ENCODE data around the gene WNT1.

Gene WNT1

DNA sequence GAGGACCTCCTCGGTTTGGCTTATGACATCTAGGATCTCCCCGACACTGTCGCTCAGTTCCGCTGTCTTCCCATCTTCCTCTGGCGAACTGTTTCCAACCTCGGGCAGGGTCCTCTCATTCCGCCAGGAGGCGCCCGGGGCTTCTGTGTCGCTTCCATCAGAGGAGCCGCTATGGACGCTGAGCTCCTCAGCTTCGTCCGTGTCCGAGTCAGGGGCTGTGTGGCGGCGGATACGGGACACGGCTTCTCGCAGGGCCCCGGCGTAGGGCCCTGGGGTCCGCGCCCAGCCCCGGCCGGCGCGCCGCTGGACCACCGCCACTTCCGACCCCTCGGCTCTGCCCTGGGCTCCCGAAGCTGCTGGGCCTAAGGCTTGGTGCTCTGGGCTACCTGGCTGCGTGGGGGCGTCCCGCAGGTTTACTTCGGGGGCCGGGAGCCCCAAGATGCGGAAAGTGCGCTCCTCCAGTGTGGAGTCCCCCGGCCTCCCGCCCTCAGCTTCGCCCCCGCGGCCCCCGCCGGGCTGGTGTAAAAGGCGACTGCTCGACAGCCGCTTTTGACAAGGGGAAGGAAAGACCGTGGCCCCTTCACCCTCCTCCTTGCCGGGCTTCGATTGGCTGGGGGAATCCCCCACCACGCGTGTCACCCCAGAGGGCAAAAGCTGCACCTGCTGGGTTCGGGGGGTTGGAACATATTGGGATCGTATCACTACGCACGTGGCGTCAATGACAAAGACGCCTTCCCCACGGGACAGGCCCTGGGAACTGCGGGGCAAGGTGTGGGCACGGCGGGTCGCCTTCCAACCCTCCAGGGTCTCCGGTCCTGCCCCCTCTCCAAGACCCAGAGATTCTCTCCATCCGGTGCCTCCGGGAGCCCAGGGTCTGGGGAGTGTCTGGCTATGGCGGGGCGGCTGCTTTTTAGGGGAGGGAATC is 18.9 kb downstream of the WNT1 start:
- Mint-ChIP-seq H3K4me1 (peaks cover 29% of the 10 kb centered on the region), H3K27me3 (peaks cover 24% of the 10 kb centered on the region), H3K36me3 (peaks cover 8% of the 10 kb centered on the region), H3K27ac (peak overlapping the region; percentile 89), H3K4me3 (peak overlapping the region; percentile 76), H3K9me3 (no peaks in the 10 kb centered on the region)
- DNase-seq (ENCODE audit: low spot score in 2 of 2) (peak; percentile 77 to 78), ATAC-seq (ENCODE audit: low read depth) (peak; percentile 81)

DNA sequence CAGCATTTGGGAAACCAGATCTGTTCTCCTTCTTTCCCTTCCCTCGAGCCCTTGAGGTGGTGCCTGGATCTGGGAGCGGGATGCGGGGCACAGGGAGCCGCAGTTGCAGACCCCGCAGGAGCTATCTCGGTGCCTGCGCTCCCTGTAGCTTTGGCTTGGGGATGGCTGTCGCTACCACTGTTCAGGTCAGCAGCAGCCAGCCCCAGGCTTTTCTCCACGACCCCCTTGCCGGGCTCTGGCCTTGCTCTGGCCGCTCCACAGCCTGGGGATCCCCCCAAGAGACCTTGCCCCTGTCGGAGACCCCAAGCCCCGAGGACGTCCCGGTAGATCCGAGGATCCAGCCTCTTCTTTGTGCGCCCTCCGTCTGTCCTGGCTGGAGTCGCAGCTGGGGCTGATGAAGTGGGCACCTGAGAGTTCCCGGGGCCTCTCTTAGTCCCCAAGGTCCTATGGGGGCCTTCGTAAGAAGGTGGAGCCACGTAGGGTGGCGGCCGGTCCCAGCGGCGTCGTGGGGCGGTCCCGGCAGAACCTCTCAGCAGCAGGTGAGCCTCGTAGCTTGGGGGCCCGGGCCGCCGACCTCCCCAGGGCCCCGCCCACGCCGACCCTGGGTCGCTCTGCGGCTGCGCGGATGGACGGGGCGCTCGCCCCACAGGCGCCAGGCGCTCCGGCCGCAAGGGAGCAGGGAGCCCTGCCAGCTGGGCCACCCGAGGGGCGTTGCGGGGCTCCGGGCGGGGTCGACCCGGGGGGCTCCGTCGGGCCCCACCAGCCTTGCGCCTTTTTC is 19.8 kb downstream of the WNT1 start:
- Mint-ChIP-seq H3K9me3 (no peaks in the 10 kb centered on the region), H3K27me3 (peaks cover 24% of the 10 kb centered on the region), H3K36me3 (peaks cover 15% of the 10 kb centered on the region), H3K27ac (peak overlapping the region; percentile 89), H3K4me3 (peak overlapping the region; percentile 76), H3K4me1 (peaks cover 29% of the 10 kb centered on the region)
- ATAC-seq (ENCODE audit: low read depth) (peak; percentile 34), DNase-seq (ENCODE audit: low spot score in 2 of 2) (peak; percentile 46 to 52)

DNA sequence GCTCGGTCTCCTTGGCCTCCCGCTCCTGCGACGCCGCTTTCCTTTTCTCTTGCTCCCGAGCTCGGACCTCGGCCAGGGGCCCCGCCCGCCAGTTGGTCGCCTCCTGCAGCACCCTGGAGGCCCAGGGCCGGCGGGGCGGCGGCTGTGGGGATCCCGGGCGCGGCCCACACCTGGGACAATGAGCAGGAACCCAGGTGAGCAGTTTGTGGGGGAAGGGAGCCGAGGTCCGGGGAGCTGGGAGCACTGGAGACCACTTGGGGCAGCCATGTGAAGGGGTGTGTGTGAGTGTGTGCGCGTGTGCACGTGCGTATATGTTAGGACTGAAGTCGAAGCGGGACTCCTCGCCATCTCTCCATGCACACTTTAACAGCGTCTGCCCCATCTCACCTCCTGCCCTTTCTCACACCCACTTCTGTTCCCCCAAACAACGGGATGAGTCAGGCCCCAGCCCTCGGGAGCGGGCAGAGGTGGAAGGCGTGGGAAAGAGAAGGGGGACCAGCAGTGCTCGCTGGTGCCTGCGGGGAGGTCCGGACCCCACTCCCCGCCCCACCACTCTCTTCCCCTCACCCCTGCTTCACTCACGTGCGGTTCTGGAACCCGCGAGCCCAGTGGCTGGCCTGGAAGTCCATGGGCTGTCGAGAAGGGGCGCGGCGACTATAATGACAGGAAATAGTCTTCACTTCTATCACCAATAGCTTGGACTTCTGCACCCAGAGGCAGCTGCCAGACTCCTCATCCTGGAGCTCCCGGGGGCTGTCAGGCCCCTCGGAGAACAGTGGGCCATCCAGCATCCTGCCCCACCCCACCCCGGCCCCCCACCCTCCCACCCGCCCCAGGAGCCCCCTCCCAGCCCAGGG is 20.6 kb downstream of the WNT1 start:
- Mint-ChIP-seq H3K4me1 (peaks cover 29% of the 10 kb centered on the region), H3K4me3 (peak overlapping the region; percentile 77), H3K27ac (no peak overlapping the region), H3K27me3 (peaks cover 21% of the 10 kb centered on the region), H3K36me3 (peaks cover 22% of the 10 kb centered on the region), H3K9me3 (no peaks in the 10 kb centered on the region)
- ATAC-seq (ENCODE audit: low read depth) = peak; percentile 8
- DNase-seq (ENCODE audit: low spot score in 2 of 2) = peak in 1 of 2 donors; percentile 47

DNA sequence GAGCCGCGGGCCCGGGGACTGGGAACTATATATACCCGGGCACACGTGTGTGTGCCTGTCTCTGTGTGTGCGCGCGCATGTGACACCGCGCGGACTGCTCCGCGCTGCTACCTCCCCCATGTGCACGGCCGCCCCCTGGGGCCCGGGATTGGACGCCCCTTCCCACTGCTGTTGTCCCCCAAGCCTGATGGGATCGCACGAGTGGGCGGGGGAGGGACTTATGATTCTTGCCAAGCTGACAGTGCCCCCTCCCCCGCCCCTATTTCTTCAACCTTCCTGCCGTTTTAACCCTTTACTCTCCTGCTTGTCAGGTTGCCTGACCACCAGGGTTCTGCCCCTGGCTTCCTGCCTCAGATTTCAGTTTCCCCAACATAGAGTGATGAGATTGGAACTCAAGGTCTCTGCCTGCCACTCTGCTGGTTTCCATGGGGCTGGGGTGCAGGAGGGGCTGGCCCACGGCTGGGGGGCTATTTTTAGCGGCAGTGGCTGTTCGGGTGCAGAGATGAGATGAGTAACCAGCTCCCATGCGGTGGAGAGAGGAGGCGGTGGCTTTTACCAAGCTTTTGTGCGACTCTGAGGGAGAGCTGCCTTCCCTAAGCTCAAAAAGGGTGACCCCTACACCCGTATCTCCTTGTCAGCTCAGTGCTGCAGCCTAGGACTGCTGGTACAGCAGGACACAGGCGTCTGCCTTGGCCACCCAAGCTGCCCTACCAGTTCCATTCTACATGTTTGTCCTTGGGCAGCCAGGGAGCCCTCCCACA is 21.4 kb downstream of the WNT1 start, which contains the start of gene DDN:
DDN (minus strand) TSS at position 5 of the 761 bp plus-strand sequence. CDS start 88 bp downstream, outside the sequence.
- H3K36me3 Mint-ChIP-seq = peaks cover 26% of the 10 kb centered on the region
- no peak within 1 kb of the TSS for H3K27ac Mint-ChIP-seq
- DNase-seq (ENCODE audit: low spot score in 2 of 2) (peak; percentile 43 to 56), ATAC-seq (ENCODE audit: low read depth) (peak; percentile 43)
- H3K27me3 Mint-ChIP-seq = peaks cover 17% of the 10 kb centered on the region
- H3K4me1 Mint-ChIP-seq = peaks cover 29% of the 10 kb centered on the region
- no peaks in the 10 kb centered on the region for H3K9me3 Mint-ChIP-seq
- H3K4me3 Mint-ChIP-seq = peak within 1 kb of the TSS; percentile 78

DNA sequence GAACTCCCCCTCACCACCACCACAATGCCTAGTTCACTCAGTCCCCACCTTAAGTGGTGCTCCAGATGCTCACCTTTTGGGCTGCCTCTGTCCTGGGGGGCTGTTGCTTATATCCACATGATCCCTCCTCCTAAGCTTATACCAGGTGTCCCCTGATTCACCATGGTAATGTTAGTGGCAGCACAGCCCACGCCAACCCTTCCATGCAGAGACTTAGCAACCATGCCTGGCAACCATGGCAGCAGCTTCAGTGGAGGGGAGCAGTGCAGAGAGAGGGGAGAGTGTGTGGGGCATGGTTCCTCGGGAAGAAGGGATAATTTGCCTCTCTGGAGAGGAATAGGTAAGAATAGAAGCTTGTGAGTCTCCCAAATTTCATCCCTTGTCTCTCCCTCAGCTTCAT is 22.2 kb downstream of the WNT1 start:
- H3K27me3 Mint-ChIP-seq = peaks cover 13% of the 10 kb centered on the region
- DNase-seq (ENCODE audit: low spot score in 2 of 2) = no peak
- H3K36me3 Mint-ChIP-seq = peaks cover 34% of the 10 kb centered on the region
- H3K27ac Mint-ChIP-seq = no peak overlapping the region
- H3K4me3 Mint-ChIP-seq = no peak overlapping the region
- ATAC-seq (ENCODE audit: low read depth) = no peak
- peaks cover 24% of the 10 kb centered on the region for H3K4me1 Mint-ChIP-seq
- H3K9me3 Mint-ChIP-seq = no peaks in the 10 kb centered on the region

DNA sequence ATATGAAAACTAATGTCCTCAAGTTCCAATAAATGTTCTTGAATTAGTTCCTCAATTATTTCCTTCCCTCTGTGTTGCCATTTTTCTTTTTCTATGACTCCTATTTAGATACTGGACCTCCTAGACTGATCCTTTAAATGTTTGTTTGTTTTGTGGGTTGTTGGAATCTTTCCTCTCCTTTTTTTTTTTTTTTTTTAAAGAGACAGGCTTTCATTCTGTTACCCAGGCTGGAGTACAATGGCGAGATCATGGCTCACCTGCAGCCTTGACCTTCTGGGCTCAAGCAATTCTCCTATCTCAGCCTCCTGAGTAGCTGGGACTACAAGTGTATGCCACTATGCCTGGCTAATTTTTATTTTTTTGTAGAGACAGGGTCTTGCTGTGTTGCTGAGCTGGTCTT is 30.8 kb downstream of the WNT1 start:
- ATAC-seq (ENCODE audit: low read depth) (no peak), DNase-seq (ENCODE audit: low spot score in 2 of 2) (no peak)
- no peaks in the 10 kb centered on the region for H3K27me3 Mint-ChIP-seq
- H3K9me3 Mint-ChIP-seq = no peaks in the 10 kb centered on the region
- H3K27ac Mint-ChIP-seq = no peak overlapping the region
- peaks cover 39% of the 10 kb centered on the region for H3K36me3 Mint-ChIP-seq
- H3K4me1 Mint-ChIP-seq = no peaks in the 10 kb centered on the region
- no peak overlapping the region for H3K4me3 Mint-ChIP-seq

DNA sequence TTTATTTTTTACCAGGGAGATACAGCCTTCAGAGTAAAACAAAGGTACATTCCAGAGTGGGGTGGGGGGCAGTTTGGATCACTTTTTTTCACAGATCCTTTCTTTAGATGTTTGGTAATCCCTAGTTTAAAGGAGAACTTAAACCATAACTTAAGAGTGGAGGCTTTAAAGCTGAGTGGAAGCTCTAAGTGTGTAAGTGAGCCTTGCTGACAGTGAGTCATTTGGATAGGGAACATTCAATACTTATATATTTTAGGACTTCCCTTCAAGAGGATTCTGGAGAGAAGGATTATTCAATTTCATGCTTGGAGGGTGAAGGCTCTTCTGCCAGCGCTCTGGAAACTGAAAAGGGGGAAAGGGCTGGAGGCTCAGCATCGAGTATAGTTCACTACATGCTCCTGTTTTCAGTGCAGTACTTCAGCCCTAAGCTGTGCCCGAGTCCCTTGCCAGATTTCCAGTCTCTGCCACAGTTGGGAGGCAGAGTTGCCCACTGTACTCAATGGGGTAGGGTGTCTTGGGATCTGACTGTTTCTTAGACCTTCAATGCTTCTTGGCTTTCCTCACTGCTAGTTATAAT is 32.1 kb downstream of the WNT1 start:
- H3K4me1 Mint-ChIP-seq = peaks cover under 1% of the 10 kb centered on the region

DNA sequence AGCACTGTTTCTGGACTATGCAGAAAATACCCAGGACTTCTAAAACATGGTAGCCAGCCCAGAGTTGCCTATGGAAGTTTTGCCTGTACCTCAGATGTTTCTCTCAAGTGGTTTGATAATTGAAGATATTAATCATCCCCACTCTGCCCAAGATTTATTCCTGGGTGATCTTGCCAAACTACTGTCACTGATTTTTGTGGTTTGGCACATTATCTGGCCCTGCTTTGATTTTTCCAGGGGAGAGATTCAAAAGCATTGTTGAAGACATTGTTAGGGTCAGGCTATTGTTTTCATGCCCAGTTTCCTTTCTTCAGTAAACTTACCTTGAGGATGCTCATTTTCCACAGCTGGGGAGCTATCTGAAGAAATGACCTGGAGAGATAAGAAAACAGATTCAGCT is 34.6 kb downstream of the WNT1 start:
- peaks cover 28% of the 10 kb centered on the region for H3K36me3 Mint-ChIP-seq
- H3K4me1 Mint-ChIP-seq = peaks cover 12% of the 10 kb centered on the region
- H3K4me3 Mint-ChIP-seq = no peak overlapping the region
- H3K9me3 Mint-ChIP-seq = no peaks in the 10 kb centered on the region
- no peak overlapping the region for H3K27ac Mint-ChIP-seq
- no peaks in the 10 kb centered on the region for H3K27me3 Mint-ChIP-seq
- DNase-seq (ENCODE audit: low spot score in 2 of 2) (no peak), ATAC-seq (ENCODE audit: low read depth) (no peak)

More for the DNA sequence above, 32.1 kb downstream of the WNT1 start:
- DNase-seq (ENCODE audit: low spot score in 2 of 2) = no peak
- Mint-ChIP-seq H3K36me3 (peaks cover 29% of the 10 kb centered on the region), H3K4me3 (no peak overlapping the region), H3K27me3 (no peaks in the 10 kb centered on the region), H3K27ac (no peak overlapping the region), H3K9me3 (no peaks in the 10 kb centered on the region)
- no peak for ATAC-seq (ENCODE audit: low read depth)

DNA sequence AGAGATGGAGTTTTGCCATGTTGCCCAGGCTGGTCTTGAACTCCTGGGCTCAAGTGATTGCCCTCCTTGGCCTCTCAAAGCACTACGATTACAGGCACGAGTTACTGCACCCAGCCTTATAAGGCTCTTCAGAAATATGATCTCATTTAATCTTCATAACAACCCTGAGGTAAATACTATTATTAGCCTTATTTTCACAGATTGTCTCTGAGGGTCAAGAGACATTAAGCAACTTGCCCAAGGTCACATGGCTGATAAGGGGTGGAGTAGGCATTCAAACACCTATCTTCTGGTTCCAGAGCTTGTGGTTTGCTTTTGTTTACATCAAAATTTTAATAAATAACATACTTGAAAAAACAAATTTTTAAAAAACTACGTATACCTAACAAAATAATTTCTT is 35.3 kb downstream of the WNT1 start:
- no peaks in the 10 kb centered on the region for H3K9me3 Mint-ChIP-seq
- no peak overlapping the region for H3K4me3 Mint-ChIP-seq
- ATAC-seq (ENCODE audit: low read depth) = no peak
- no peak for DNase-seq (ENCODE audit: low spot score in 2 of 2)
- H3K27ac Mint-ChIP-seq = no peak overlapping the region
- peaks cover 15% of the 10 kb centered on the region for H3K4me1 Mint-ChIP-seq
- peaks cover 27% of the 10 kb centered on the region for H3K36me3 Mint-ChIP-seq
- no peaks in the 10 kb centered on the region for H3K27me3 Mint-ChIP-seq

DNA sequence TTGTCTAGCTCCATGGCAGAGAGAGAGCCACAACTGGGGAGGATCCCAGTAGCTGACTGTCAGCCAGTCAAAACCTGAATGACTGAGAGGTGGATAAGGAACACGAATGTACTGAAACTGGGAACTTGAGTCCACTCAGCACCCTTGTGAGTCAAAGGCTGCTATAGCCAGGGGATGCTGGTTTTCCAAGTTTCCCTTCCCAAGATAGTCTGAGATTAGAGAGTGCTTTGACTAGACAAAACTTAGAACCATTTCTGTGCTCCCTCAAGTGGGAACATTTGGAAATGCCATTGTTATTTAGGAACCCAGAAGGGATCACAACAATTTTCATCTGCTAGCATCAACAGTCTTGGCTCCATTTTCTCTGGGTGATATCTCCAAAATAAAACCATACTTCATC is 36.4 kb downstream of the WNT1 start:
- ATAC-seq (ENCODE audit: low read depth) (no peak), DNase-seq (ENCODE audit: low spot score in 2 of 2) (no peak)
- Mint-ChIP-seq H3K9me3 (no peaks in the 10 kb centered on the region), H3K36me3 (peaks cover 22% of the 10 kb centered on the region), H3K4me3 (no peak overlapping the region), H3K27me3 (no peaks in the 10 kb centered on the region), H3K27ac (no peak overlapping the region), H3K4me1 (peaks cover 19% of the 10 kb centered on the region)

DNA sequence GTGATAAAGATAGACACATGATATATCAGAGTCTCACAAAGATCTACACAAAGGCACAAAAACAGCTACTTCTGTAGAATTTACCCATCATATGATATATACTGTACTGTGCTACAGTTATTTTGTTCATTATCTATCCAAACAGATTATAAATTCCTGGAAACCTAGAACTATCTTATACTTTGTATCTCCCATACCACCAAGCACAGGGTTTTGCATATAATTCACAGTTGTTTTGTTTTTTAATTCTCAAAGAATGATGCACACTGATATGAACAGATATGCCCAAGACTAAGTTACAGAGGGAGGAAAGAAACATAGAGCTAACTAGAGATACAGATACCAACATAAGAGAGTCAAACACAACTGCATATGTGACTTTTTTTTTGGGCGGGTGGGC is 37.1 kb downstream of the WNT1 start:
- no peak overlapping the region for H3K4me3 Mint-ChIP-seq
- no peaks in the 10 kb centered on the region for H3K27me3 Mint-ChIP-seq
- no peak overlapping the region for H3K27ac Mint-ChIP-seq
- ATAC-seq (ENCODE audit: low read depth) = no peak
- no peak for DNase-seq (ENCODE audit: low spot score in 2 of 2)
- peaks cover 18% of the 10 kb centered on the region for H3K36me3 Mint-ChIP-seq
- H3K9me3 Mint-ChIP-seq = no peaks in the 10 kb centered on the region
- peaks cover 24% of the 10 kb centered on the region for H3K4me1 Mint-ChIP-seq

DNA sequence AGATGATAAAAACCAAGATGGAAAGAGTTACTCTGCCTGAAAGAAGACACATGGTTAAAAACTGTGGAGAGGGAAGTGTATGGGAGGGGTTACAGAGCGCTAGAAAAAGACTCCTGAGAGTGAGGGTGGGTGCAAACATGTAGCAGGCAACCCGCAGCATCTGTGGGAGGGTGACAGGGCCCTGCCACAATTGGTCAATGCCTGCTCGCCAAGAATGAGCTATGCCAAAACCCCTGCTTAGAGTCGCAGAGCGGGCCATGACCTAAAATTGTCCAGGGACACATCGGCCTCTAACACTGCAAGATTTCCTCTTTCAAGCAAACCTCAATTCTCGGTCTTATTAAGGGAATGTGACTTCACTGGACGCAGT is 39.8 kb downstream of the WNT1 start:
- peaks cover 24% of the 10 kb centered on the region for H3K4me1 Mint-ChIP-seq
- no peaks in the 10 kb centered on the region for H3K9me3 Mint-ChIP-seq
- H3K27ac Mint-ChIP-seq = peak overlapping the region; percentile 100
- peak overlapping the region; percentile 97 for H3K4me3 Mint-ChIP-seq
- no peak for ATAC-seq (ENCODE audit: low read depth)
- H3K27me3 Mint-ChIP-seq = no peaks in the 10 kb centered on the region
- peaks cover 22% of the 10 kb centered on the region for H3K36me3 Mint-ChIP-seq
- no peak for DNase-seq (ENCODE audit: low spot score in 2 of 2)
